Effector memory CD4-positive, alpha-beta T cell (primary cell): ENCODE measurements around the gene LUC7L.

Experiments
- DNase-seq, 3 donors: peaks; one replicate each; pipeline ENCODE4 v3.0.0-alpha.2; 2020
- H3K27ac ChIP-seq: 2 replicates; pipeline ENCODE4 v1.7.0; 2013; ENCODE audit warnings: mild to moderate bottlenecking, low read length, moderate library complexity; ENCODE audit not compliant: insufficient read depth, poor library complexity, severe bottlenecking
- H3K27me3 ChIP-seq: replicated peaks from 2 replicates; pipeline ENCODE4 v1.7.0; 2013; ENCODE audit warnings: mild to moderate bottlenecking, low read length; ENCODE audit not compliant: insufficient read depth, control insufficient read depth, poor library complexity, severe bottlenecking
- H3K36me3 ChIP-seq: 2 replicates; pipeline ENCODE4 v1.7.0; 2013; ENCODE audit warnings: mild to moderate bottlenecking, low read length, moderate library complexity; ENCODE audit not compliant: control insufficient read depth, insufficient read depth
- H3K4me1 ChIP-seq: 2 replicates; pipeline ENCODE4 v1.7.0; 2013; ENCODE audit warnings: low read length, mild to moderate bottlenecking; ENCODE audit not compliant: control insufficient read depth, insufficient read depth, poor library complexity, severe bottlenecking
- H3K4me3 ChIP-seq: 2 replicates; pipeline ENCODE4 v1.7.0; 2013; ENCODE audit warnings: low read length, low read depth, mild to moderate bottlenecking; ENCODE audit not compliant: insufficient read depth, poor library complexity, severe bottlenecking
- H3K9me3 ChIP-seq: 2 replicates; pipeline ENCODE4 v1.7.0; 2013; ENCODE audit warnings: mild to moderate bottlenecking, low read length, moderate library complexity; ENCODE audit not compliant: control insufficient read depth

LUC7L gene

GRCh38 chr16:194516-194915 is 34.7 kb downstream of the LUC7L start:
- Histone ChIP-seq H3K4me1 (no peaks in the 10 kb centered on the region), H3K9me3 (no peaks in the 10 kb centered on the region), H3K27ac (no peak overlapping the region), H3K4me3 (no peak overlapping the region), H3K36me3 (peaks cover 74% of the 10 kb centered on the region), H3K27me3 (no peaks in the 10 kb centered on the region)
- no peak for DNase-seq

- Histone ChIP-seq H3K27ac (no peak overlapping the region), H3K27me3 (no peaks in the 10 kb centered on the region), H3K9me3 (no peaks in the 10 kb centered on the region), H3K36me3 (peaks cover 74% of the 10 kb centered on the region), H3K4me1 (no peaks in the 10 kb centered on the region), H3K4me3 (no peak overlapping the region)
- no peak for DNase-seq
Measured at GRCh38 chr16:193441-193840, 35.8 kb downstream of the LUC7L start.

GRCh38 chr16:192686-193085 is 36.6 kb downstream of the LUC7L start:
- H3K36me3 ChIP-seq = peaks cover 67% of the 10 kb centered on the region
- DNase-seq = no peak
- no peak overlapping the region for H3K27ac ChIP-seq
- no peaks in the 10 kb centered on the region for H3K27me3 ChIP-seq
- H3K4me1 ChIP-seq = no peaks in the 10 kb centered on the region
- no peaks in the 10 kb centered on the region for H3K9me3 ChIP-seq
- no peak overlapping the region for H3K4me3 ChIP-seq

GRCh38 chr16:191831-192230 is 37.4 kb downstream of the LUC7L start:
- Histone ChIP-seq H3K27me3 (no peaks in the 10 kb centered on the region), H3K27ac (no peak overlapping the region), H3K4me1 (no peaks in the 10 kb centered on the region), H3K36me3 (peaks cover 67% of the 10 kb centered on the region), H3K9me3 (no peaks in the 10 kb centered on the region), H3K4me3 (no peak overlapping the region)
- DNase-seq = no peak

- H3K27me3 ChIP-seq = no peaks in the 10 kb centered on the region
- no peaks in the 10 kb centered on the region for H3K9me3 ChIP-seq
- peaks cover 54% of the 10 kb centered on the region for H3K36me3 ChIP-seq
- no peak for DNase-seq
- H3K4me1 ChIP-seq = no peaks in the 10 kb centered on the region
- no peak overlapping the region for H3K4me3 ChIP-seq
- H3K27ac ChIP-seq = no peak overlapping the region
Measured at GRCh38 chr16:189604-190186, 39.6 kb downstream of the LUC7L start.

GRCh38 chr16:188674-189073 is 40.6 kb downstream of the LUC7L start:
- Histone ChIP-seq H3K9me3 (no peaks in the 10 kb centered on the region), H3K27me3 (no peaks in the 10 kb centered on the region), H3K36me3 (peaks cover 47% of the 10 kb centered on the region), H3K4me1 (no peaks in the 10 kb centered on the region), H3K4me3 (no peak overlapping the region), H3K27ac (no peak overlapping the region)
- no peak for DNase-seq

GRCh38 chr16:187330-187729 is 41.9 kb downstream of the LUC7L start:
- no peaks in the 10 kb centered on the region for H3K9me3 ChIP-seq

GRCh38 chr16:185691-186090 is 43.6 kb downstream of the LUC7L start:
- H3K27ac ChIP-seq = no peak overlapping the region
- no peak for DNase-seq
- peaks cover 7% of the 10 kb centered on the region for H3K4me1 ChIP-seq
- no peaks in the 10 kb centered on the region for H3K27me3 ChIP-seq
- H3K4me3 ChIP-seq = no peak overlapping the region
- H3K9me3 ChIP-seq = no peaks in the 10 kb centered on the region
- H3K36me3 ChIP-seq = peaks cover 28% of the 10 kb centered on the region

More at GRCh38 chr16:187330-187729, 41.9 kb downstream of the LUC7L start:
- H3K27ac ChIP-seq = no peak overlapping the region
- no peaks in the 10 kb centered on the region for H3K4me1 ChIP-seq
- DNase-seq = no peak
- H3K27me3 ChIP-seq = no peaks in the 10 kb centered on the region
- peaks cover 42% of the 10 kb centered on the region for H3K36me3 ChIP-seq
- no peak overlapping the region for H3K4me3 ChIP-seq

GRCh38 chr16:185213-185612 is 44.0 kb downstream of the LUC7L start:
- DNase-seq = no peak
- H3K9me3 ChIP-seq = no peaks in the 10 kb centered on the region
- H3K36me3 ChIP-seq = peaks cover 24% of the 10 kb centered on the region
- H3K4me3 ChIP-seq = no peak overlapping the region
- H3K4me1 ChIP-seq = peaks cover 10% of the 10 kb centered on the region
- H3K27ac ChIP-seq = no peak overlapping the region
- H3K27me3 ChIP-seq = peaks cover under 1% of the 10 kb centered on the region

GRCh38 chr16:183005-183404 is 46.2 kb downstream of the LUC7L start:
- no peaks in the 10 kb centered on the region for H3K9me3 ChIP-seq
- H3K27me3 ChIP-seq = peaks cover 20% of the 10 kb centered on the region
- peaks cover 10% of the 10 kb centered on the region for H3K4me1 ChIP-seq

More at GRCh38 chr16:183005-183404, 46.2 kb downstream of the LUC7L start:
- no peak for DNase-seq
- no peak overlapping the region for H3K4me3 ChIP-seq
- H3K36me3 ChIP-seq = peaks cover 6% of the 10 kb centered on the region
- no peak overlapping the region for H3K27ac ChIP-seq
